GM18511 (cell line): Measurements from ENCODE around the gene FMO1.
"Not testable (repeated sequence)": the region's sequence is repeated elsewhere in the genome, so short reads cannot be mapped to it uniquely, and the experiment has no call there.

ENCODE experiments used
- ATAC-seq: cut with Tn5 transposase; IDR thresholded peaks from one replicate; pipeline ENCODE4 v1.9.1; 2021; ENCODE audit warnings: mild to moderate bottlenecking, moderate library complexity; ENCODE audit not compliant: unreplicated experiment

FMO1 gene

GRCh38 chr1:171233183-171233582 lies 15.1 kb upstream of the FMO1 start:
- ATAC-seq, result no peak

- ATAC-seq, result not testable (repeated sequence)
These were observed 12.1 kb upstream of the FMO1 start for GRCh38 chr1:171236231-171236630.

- ATAC-seq, result no peak
These were observed 4.4 kb upstream of the FMO1 start for GRCh38 chr1:171243878-171244277.

- peak; percentile 87 for ATAC-seq
These were observed 2.7 kb upstream of the FMO1 start for GRCh38 chr1:171245458-171246064.

GRCh38 chr1:171247501-171247900 lies 793 bp upstream of the FMO1 start:
- ATAC-seq, result no peak

GRCh38 chr1:171248841-171249240 lies 547 bp downstream of the FMO1 start:
- no peak for ATAC-seq

GRCh38 chr1:171250263-171250662 lies 2.0 kb downstream of the FMO1 start:
- no peak for ATAC-seq

GRCh38 chr1:171251042-171251951 lies 3.0 kb downstream of the FMO1 start:
- ATAC-seq, result peak; percentile 58

- no peak for ATAC-seq
These were observed 3.6 kb downstream of the FMO1 start for GRCh38 chr1:171251952-171252300.

GRCh38 chr1:171252482-171252881 lies 4.2 kb downstream of the FMO1 start:
- ATAC-seq, result peak; percentile 93

GRCh38 chr1:171254859-171255258 lies 6.6 kb downstream of the FMO1 start:
- ATAC-seq, result no peak

GRCh38 chr1:171256940-171257606 lies 8.8 kb downstream of the FMO1 start:
- ATAC-seq, result no peak

GRCh38 chr1:171257607-171258076 lies 9.3 kb downstream of the FMO1 start:
- ATAC-seq, result no peak

GRCh38 chr1:171258429-171258828 lies 10.1 kb downstream of the FMO1 start:
- ATAC-seq, result no peak

GRCh38 chr1:171258943-171259342 lies 10.6 kb downstream of the FMO1 start:
- no peak for ATAC-seq

GRCh38 chr1:171261336-171261735 lies 13.0 kb downstream of the FMO1 start:
- no peak for ATAC-seq

- ATAC-seq, result no peak
These were observed 15.6 kb downstream of the FMO1 start for GRCh38 chr1:171263901-171264300.

- ATAC-seq, result no peak
These were observed 17.4 kb downstream of the FMO1 start for GRCh38 chr1:171265686-171266085.

GRCh38 chr1:171266930-171267329 lies 18.6 kb downstream of the FMO1 start:
- no peak for ATAC-seq

- no peak for ATAC-seq
These were observed 19.1 kb downstream of the FMO1 start for GRCh38 chr1:171267391-171267790.

- no peak for ATAC-seq
These were observed 22.5 kb downstream of the FMO1 start for GRCh38 chr1:171270806-171271205.

GRCh38 chr1:171277534-171277933 lies 29.2 kb downstream of the FMO1 start:
- ATAC-seq, result no peak
